Hepatocyte (in vitro differentiated cells): Measurements from ENCODE around the gene ZBTB4. TPM values are rescaled to one million over a fixed set of nuclear protein-coding genes. Genes with fewer than 3 reads are reported as not detected.
"Not testable (repeated sequence)": the region's sequence is repeated elsewhere in the genome, so short reads cannot be mapped to it uniquely, and the experiment has no call there.

Experiments used
- DNase-seq: peaks from one replicate; pipeline ENCODE4 v3.0.0-alpha.2; 2016; ENCODE audit warnings: low spot score
- H2AFZ ChIP-seq: fragments of 200-600 bp; sonication (generic); 2 replicates; pipeline ENCODE4 v1.6.0; 2016; ENCODE audit warnings: antibody characterized with exemption, mild to moderate bottlenecking
- H3K27ac ChIP-seq: fragments of 200-600 bp; sonication (generic); 2 replicates; pipeline ENCODE4 v1.5.1; 2016; ENCODE audit warnings: mild to moderate bottlenecking
- H3K27me3 ChIP-seq: fragments of 200-600 bp; sonication (generic); 2 replicates; pipeline ENCODE4 v1.6.1; 2016
- H3K36me3 ChIP-seq: fragments of 200-600 bp; sonication (generic); replicated peaks from 2 replicates; pipeline ENCODE4 v1.5.1; 2016; ENCODE audit warnings: low read depth; ENCODE audit not compliant: insufficient read depth
- H3K4me1 ChIP-seq: fragments of 200-600 bp; sonication (generic); 2 replicates; pipeline ENCODE4 v1.5.1; 2016; ENCODE audit warnings: mild to moderate bottlenecking, moderate library complexity; ENCODE audit not compliant: insufficient read depth
- H3K4me2 ChIP-seq: fragments of 200-600 bp; sonication (generic); 2 replicates; pipeline ENCODE4 v1.6.0; 2016
- H3K4me3 ChIP-seq: fragments of 200-600 bp; sonication (generic); 2 replicates; pipeline ENCODE4 v1.5.1; 2016; ENCODE audit warnings: mild to moderate bottlenecking
- H3K79me2 ChIP-seq: fragments of 200-600 bp; sonication (generic); 2 replicates; pipeline ENCODE4 v1.6.0; 2017; ENCODE audit warnings: mild to moderate bottlenecking
- H3K9me2 ChIP-seq: fragments of 200-600 bp; sonication (generic); replicated peaks from 2 replicates; pipeline ENCODE4 v1.6.0; 2017; ENCODE audit warnings: mild to moderate bottlenecking; ENCODE audit not compliant: insufficient read depth
- H3K9me3 ChIP-seq: fragments of 200-600 bp; sonication (generic); 2 replicates; pipeline ENCODE4 v1.5.1; 2016; ENCODE audit warnings: low read depth, mild to moderate bottlenecking
- H4K20me1 ChIP-seq: fragments of 200-600 bp; sonication (generic); 2 replicates; pipeline ENCODE4 v1.6.0; 2016; ENCODE audit warnings: mild to moderate bottlenecking; ENCODE audit not compliant: insufficient read depth, poor library complexity, severe bottlenecking
- EZH2 ChIP-seq: fragments of 200-600 bp; sonication (generic); IDR thresholded peaks from 2 replicates; pipeline ENCODE4 v1.6.1; 2016; ENCODE audit warnings: antibody characterized with exemption, mild to moderate bottlenecking, borderline replicate concordance
- EZH2phosphoT487 ChIP-seq: fragments of 200-600 bp; sonication (generic); IDR thresholded peaks from one replicate; pipeline ENCODE4 v1.6.1; 2018; ENCODE audit warnings: antibody characterized with exemption, mild to moderate bottlenecking, low read depth, moderate library complexity; ENCODE audit not compliant: unreplicated experiment, severe bottlenecking
- WGBS: methylation state at CpG from one replicate; pipeline ENCODE4 v1.1.6; 2016; ENCODE audit warnings: low lambda C conversion rate; ENCODE audit errors: missing lambda C conversion rate; 5-methylcytosine and 5-hydroxymethylcytosine counted together
- polyA plus RNA-seq: library from polyadenylated mRNA; unstranded; fragments of >200 nt; fragmentation: Nextera tagmentation; extraction: Ambion mirVana; gene quantifications from 2 replicates; pipeline ENCODE4 v1.2.1, GENCODE V29; 2016
- total RNA-seq: library from RNA; depleted of rRNA; stranded (reverse); fragments of >200 nt; gene quantifications from 2 replicates; pipeline ENCODE4 v1.2.3, GENCODE V29; 2014
- TF ChIP-seq, protein P1 (sequence below): fragments of 200-600 bp; sonication (generic); IDR thresholded peaks from 2 replicates; pipeline ENCODE4 v1.5.1; 2016; ENCODE audit warnings: antibody characterized with exemption, mild to moderate bottlenecking; ENCODE audit not compliant: poor library complexity

ZBTB4 gene
- total and polyA plus RNA-seq, 2 experiments from 2014 or later: 20.8 to 27.1 TPM

DNA sequence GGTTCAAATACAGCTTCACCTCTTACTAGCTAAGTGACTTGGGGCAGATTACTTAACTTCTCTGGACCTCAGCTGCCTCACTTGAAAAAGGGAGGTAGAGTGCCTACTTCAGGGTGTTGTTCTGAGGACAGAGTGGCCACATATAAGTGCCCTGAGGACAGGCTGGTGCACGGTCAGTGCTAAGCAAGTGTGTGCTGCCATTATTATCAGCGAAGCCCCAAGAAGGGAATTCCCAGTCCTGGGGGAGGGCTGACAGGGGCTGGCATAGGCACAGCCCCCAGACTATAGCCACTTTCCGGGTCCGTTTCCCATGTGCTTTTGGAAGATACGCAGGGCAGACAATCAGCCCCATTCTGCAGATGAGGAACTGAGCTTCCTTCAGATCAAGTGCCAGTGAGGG lies 2.5 kb downstream of the ZBTB4 start:
- DNase-seq: no peak
- Histone ChIP-seq H3K4me1 (peaks cover 45% of the 10 kb centered on the region), H3K27me3 (no peaks in the 10 kb centered on the region), H3K27ac (peak overlapping the region; percentile 100), H2AFZ (no peak overlapping the region), H3K36me3 (no peaks in the 10 kb centered on the region), H3K79me2 (peaks cover 89% of the 10 kb centered on the region), H4K20me1 (peaks cover 34% of the 10 kb centered on the region), H3K9me2 (no peaks in the 10 kb centered on the region), H3K9me3 (no peaks in the 10 kb centered on the region), H3K4me2 (peak overlapping the region; percentile 94), H3K4me3 (no peak overlapping the region)
- TF ChIP-seq EZH2phosphoT487 (no peak), EZH2 (no peak)
- TF ChIP-seq, protein P1, sequence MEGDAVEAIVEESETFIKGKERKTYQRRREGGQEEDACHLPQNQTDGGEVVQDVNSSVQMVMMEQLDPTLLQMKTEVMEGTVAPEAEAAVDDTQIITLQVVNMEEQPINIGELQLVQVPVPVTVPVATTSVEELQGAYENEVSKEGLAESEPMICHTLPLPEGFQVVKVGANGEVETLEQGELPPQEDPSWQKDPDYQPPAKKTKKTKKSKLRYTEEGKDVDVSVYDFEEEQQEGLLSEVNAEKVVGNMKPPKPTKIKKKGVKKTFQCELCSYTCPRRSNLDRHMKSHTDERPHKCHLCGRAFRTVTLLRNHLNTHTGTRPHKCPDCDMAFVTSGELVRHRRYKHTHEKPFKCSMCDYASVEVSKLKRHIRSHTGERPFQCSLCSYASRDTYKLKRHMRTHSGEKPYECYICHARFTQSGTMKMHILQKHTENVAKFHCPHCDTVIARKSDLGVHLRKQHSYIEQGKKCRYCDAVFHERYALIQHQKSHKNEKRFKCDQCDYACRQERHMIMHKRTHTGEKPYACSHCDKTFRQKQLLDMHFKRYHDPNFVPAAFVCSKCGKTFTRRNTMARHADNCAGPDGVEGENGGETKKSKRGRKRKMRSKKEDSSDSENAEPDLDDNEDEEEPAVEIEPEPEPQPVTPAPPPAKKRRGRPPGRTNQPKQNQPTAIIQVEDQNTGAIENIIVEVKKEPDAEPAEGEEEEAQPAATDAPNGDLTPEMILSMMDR: no peak
- WGBS: 88% methylated on average over 5 of the region's 5 CpGs

DNA sequence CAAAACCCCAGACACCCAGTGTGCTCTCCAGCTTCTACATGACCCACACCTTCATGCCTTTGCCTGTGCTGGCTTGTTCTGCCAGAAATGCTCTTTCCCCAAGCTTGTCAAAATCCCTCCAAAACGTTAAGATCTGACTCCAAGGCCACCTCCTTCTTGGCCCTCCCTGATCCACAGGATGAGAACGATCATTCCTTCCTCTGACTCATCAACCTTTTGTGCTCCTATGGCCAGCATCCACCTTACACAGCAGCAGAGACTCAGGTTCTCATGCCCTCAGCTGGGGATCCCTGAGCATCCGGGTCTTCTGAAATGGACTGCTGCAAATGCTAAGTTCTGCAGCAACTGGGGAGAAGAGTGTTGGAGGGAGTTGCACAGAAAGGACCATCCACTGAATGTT lies 2.9 kb downstream of the ZBTB4 start:
- WGBS: 42% methylated on average over 3 of the region's 3 CpGs
- no peak overlapping the region for H3K4me3 ChIP-seq
- no peak overlapping the region for H2AFZ ChIP-seq
- H3K79me2 ChIP-seq: peaks cover 89% of the 10 kb centered on the region
- H3K4me1 ChIP-seq: peaks cover 40% of the 10 kb centered on the region
- peak overlapping the region; percentile 100 for H3K27ac ChIP-seq
- H3K9me3 ChIP-seq: no peaks in the 10 kb centered on the region
- H3K9me2 ChIP-seq: no peaks in the 10 kb centered on the region
- H3K36me3 ChIP-seq: no peaks in the 10 kb centered on the region
- peak overlapping the region; percentile 94 for H3K4me2 ChIP-seq
- H3K27me3 ChIP-seq: no peaks in the 10 kb centered on the region
- TF ChIP-seq, protein P1: no peak
- no peak for TF ChIP-seq EZH2
- TF ChIP-seq EZH2phosphoT487: no peak
- H4K20me1 ChIP-seq: peaks cover 35% of the 10 kb centered on the region
- peak; percentile 47 for DNase-seq

DNA sequence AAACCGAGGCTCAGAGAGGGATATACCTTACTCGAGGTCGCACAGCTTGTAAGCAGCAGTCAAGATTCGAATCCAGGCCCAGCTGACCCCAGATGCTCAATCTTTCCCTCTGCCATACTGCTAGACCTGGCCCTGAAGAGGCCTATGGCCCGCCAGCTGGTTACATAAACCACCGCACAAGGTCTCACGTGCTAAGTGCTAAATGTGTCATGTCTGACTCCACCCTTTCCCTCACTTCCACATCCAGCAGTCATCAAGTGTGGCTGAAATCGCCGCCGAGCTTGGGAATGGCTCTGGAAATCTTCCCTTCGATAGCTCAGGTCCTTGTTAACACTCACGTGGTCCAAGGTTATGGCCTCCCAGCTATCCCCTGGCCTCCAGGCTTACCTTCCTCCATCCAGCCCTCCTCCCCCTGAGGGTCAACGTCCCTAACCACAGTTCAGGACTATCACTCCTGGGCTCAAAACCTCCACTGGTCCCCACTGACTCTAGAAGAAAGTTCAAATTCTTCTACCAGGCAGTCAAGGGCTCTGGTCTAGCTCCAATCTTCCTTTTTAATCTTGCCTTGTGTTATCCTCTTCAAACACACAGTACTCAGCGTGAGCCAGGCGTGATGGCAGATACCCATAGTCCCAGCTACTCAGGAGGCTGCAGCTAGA lies 3.5 kb downstream of the ZBTB4 start:
- DNase-seq: peak; percentile 61
- Histone ChIP-seq H3K27me3 (no peaks in the 10 kb centered on the region), H2AFZ (no peak overlapping the region), H3K36me3 (no peaks in the 10 kb centered on the region), H3K4me2 (peak overlapping the region; percentile 94), H3K27ac (peak overlapping the region; percentile 100), H3K9me2 (no peaks in the 10 kb centered on the region), H3K4me1 (peaks cover 36% of the 10 kb centered on the region), H3K9me3 (no peaks in the 10 kb centered on the region), H3K4me3 (no peak overlapping the region), H3K79me2 (peaks cover 89% of the 10 kb centered on the region), H4K20me1 (peaks cover 41% of the 10 kb centered on the region)
- TF ChIP-seq, protein P1: no peak
- TF ChIP-seq EZH2: no peak
- no peak for TF ChIP-seq EZH2phosphoT487
- 81% methylated on average over 15 of the region's 15 CpGs for WGBS

DNA sequence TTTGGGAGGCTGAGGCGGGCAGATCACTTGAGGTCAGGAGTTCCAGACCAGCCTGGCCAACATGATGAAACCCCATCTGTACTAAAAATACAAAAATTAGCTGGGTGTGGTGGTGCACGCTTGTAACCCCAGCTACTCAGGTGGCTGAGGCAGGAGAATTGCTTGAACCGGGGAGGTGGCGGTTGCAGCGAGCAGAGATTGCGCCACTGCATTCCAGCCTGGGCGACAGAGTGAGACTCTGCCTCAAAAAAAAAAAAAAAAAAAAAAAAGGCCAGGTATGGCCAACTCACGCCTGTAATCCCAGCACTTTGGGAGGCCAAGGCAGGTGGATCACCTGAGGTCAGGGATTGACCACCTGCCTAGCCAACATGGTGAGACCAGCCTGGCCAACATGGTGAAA lies 4.7 kb downstream of the ZBTB4 start:
- H3K36me3 ChIP-seq, H3K9me2 ChIP-seq, H3K9me3 ChIP-seq, H3K4me3 ChIP-seq, DNase-seq, H3K27me3 ChIP-seq, H2AFZ ChIP-seq: not testable (repeated sequence)
- peaks cover 26% of the 10 kb centered on the region for H3K4me1 ChIP-seq
- 78% methylated on average over 8 of the region's 8 CpGs for WGBS
- peak overlapping the region; percentile 94 for H3K4me2 ChIP-seq
- H3K79me2 ChIP-seq: peaks cover 91% of the 10 kb centered on the region
- H3K27ac ChIP-seq: peak overlapping the region; percentile 100
- peaks cover 52% of the 10 kb centered on the region for H4K20me1 ChIP-seq
